OCI-LY1 (cell line): ENCODE data around the gene SVOP.

Source experiments
- H2AFZ ChIP-seq: fragments of 200-600 bp; sonication (generic), shearing (Covaris generic); 2 replicates; pipeline ENCODE4 v1.6.0; 2014; ENCODE audit warnings: antibody characterized with exemption, mild to moderate bottlenecking, low read length
- H3F3A ChIP-seq: fragments of 200-600 bp; sonication (generic), shearing (Covaris generic); 2 replicates; pipeline ENCODE4 v1.6.0; 2014; ENCODE audit warnings: mild to moderate bottlenecking, antibody characterized with exemption, low read length, moderate library complexity; ENCODE audit not compliant: insufficient read depth
- H3K27ac ChIP-seq: fragments of 200-600 bp; sonication (generic); 2 replicates; pipeline ENCODE4 v1.5.1; 2014; ENCODE audit warnings: low read length, mixed run types, mild to moderate bottlenecking, low read depth; ENCODE audit not compliant: poor library complexity, severe bottlenecking
- H3K27me3 ChIP-seq: fragments of 200-600 bp; sonication (generic); 2 replicates; pipeline ENCODE4 v1.6.0; 2014; ENCODE audit warnings: antibody characterized with exemption, mild to moderate bottlenecking, low read length, moderate library complexity; ENCODE audit not compliant: insufficient read depth
- H3K36me3 ChIP-seq: fragments of 200-600 bp; sonication (generic); 2 replicates; pipeline ENCODE4 v1.6.1; 2014; ENCODE audit warnings: mild to moderate bottlenecking, antibody characterized with exemption, low read length, moderate library complexity, mixed read lengths; ENCODE audit not compliant: insufficient read depth
- H3K4me1 ChIP-seq: fragments of 200-600 bp; sonication (generic); 2 replicates; pipeline ENCODE4 v1.5.1; 2014; ENCODE audit warnings: mild to moderate bottlenecking, low read length, moderate library complexity; ENCODE audit not compliant: insufficient read depth, severe bottlenecking
- H3K4me2 ChIP-seq: fragments of 200-600 bp; sonication (generic), shearing (Covaris generic); 2 replicates; pipeline ENCODE4 v1.6.1; 2014; ENCODE audit warnings: low read length
- H3K4me3 ChIP-seq: fragments of 200-600 bp; sonication (generic); 2 replicates; pipeline ENCODE4 v1.5.1; 2014; ENCODE audit warnings: low read length, low read depth, mild to moderate bottlenecking, mixed read lengths; ENCODE audit not compliant: poor library complexity, severe bottlenecking
- H3K79me2 ChIP-seq: fragments of 200-600 bp; shearing (Covaris generic); 2 replicates; pipeline ENCODE4 v1.6.1; 2016; ENCODE audit warnings: mixed run types, low read length, mixed read lengths; ENCODE audit not compliant: insufficient read depth
- H3K9ac ChIP-seq: fragments of 200-600 bp; sonication (generic), shearing (Covaris generic); 2 replicates; pipeline ENCODE4 v1.6.1; 2014; ENCODE audit warnings: mild to moderate bottlenecking, low read length, mixed read lengths
- H3K9me2 ChIP-seq: fragments of 200-600 bp; sonication (generic), shearing (Covaris generic); 2 replicates; pipeline ENCODE4 v1.6.1; 2014; ENCODE audit warnings: low read depth, mild to moderate bottlenecking, low read length, mixed read lengths
- H3K9me3 ChIP-seq: fragments of 200-600 bp; shearing (Covaris generic); 2 replicates; pipeline ENCODE4 v1.6.1; 2014; ENCODE audit warnings: low read length, mixed read lengths
- H4K20me1 ChIP-seq: fragments of 200-600 bp; sonication (generic), shearing (Covaris generic); 2 replicates; pipeline ENCODE4 v1.6.0; 2016; ENCODE audit warnings: mild to moderate bottlenecking, low read length; ENCODE audit not compliant: insufficient read depth
- EZH2 ChIP-seq: fragments of 200-600 bp; sonication (generic), shearing (Covaris generic); IDR thresholded peaks from 2 replicates; pipeline ENCODE4 v1.8.0; 2017; ENCODE audit warnings: borderline replicate concordance, mixed run types, mild to moderate bottlenecking, antibody characterized with exemption, low read length, moderate library complexity, mixed read lengths
- TF ChIP-seq, protein P1 (sequence below): fragments of 200-600 bp; sonication (generic), shearing (Covaris generic); IDR thresholded peaks from 2 replicates; pipeline ENCODE4 v1.5.1; 2017; ENCODE audit warnings: mild to moderate bottlenecking, antibody characterized with exemption, low read length, moderate library complexity, mixed read lengths

SVOP gene

DNA sequence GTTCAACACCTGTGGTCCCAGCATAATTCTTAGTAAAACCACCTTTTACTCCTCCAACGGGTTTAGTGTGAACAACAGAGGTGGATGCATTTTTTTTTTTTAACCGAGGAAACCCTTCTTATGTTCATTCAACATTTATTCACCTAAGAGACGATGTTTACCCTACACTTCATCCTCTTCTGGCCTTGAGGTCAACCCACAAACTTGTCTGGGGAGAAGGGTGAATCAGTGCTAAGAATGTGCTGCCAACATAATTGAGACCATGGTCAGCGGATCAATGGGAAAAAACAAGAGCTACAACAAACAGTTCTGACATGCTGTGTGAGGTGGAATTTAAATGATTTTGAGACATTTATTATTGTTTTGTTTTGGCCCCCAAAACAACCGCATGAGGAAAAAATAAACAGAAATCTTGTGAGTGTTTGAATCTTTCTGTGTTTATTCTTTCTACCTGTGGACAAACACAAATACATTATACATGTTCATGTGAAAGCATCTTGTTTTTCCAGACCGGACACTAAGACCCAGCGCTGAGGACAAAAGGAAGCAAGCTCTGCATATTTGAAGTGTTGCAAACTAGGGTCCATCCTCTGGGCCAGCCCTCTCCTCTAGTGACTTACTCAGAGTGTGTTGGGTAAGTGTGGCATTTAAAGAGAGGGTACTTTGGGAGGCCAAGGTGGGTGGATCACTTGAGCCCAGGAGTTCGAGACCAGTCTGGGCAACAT lies 26.4 kb upstream of the SVOP start:
- H3K4me2 ChIP-seq, result no peak overlapping the region
- H3K9ac ChIP-seq, result no peak overlapping the region
- no peaks in the 10 kb centered on the region for H3K9me3 ChIP-seq
- no peaks in the 10 kb centered on the region for H3K79me2 ChIP-seq
- no peak overlapping the region for H3K27ac ChIP-seq
- no peaks in the 10 kb centered on the region for H3K36me3 ChIP-seq
- peaks cover 4% of the 10 kb centered on the region for H3K4me1 ChIP-seq
- H4K20me1 ChIP-seq, result no peaks in the 10 kb centered on the region
- H3K4me3 ChIP-seq, result no peak overlapping the region
- H3F3A ChIP-seq, result no peaks in the 10 kb centered on the region
- H2AFZ ChIP-seq, result no peak overlapping the region
- no peaks in the 10 kb centered on the region for H3K27me3 ChIP-seq
- no peak for TF ChIP-seq EZH2
- TF ChIP-seq, protein P1, sequence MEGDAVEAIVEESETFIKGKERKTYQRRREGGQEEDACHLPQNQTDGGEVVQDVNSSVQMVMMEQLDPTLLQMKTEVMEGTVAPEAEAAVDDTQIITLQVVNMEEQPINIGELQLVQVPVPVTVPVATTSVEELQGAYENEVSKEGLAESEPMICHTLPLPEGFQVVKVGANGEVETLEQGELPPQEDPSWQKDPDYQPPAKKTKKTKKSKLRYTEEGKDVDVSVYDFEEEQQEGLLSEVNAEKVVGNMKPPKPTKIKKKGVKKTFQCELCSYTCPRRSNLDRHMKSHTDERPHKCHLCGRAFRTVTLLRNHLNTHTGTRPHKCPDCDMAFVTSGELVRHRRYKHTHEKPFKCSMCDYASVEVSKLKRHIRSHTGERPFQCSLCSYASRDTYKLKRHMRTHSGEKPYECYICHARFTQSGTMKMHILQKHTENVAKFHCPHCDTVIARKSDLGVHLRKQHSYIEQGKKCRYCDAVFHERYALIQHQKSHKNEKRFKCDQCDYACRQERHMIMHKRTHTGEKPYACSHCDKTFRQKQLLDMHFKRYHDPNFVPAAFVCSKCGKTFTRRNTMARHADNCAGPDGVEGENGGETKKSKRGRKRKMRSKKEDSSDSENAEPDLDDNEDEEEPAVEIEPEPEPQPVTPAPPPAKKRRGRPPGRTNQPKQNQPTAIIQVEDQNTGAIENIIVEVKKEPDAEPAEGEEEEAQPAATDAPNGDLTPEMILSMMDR, result no peak
- no peaks in the 10 kb centered on the region for H3K9me2 ChIP-seq

DNA sequence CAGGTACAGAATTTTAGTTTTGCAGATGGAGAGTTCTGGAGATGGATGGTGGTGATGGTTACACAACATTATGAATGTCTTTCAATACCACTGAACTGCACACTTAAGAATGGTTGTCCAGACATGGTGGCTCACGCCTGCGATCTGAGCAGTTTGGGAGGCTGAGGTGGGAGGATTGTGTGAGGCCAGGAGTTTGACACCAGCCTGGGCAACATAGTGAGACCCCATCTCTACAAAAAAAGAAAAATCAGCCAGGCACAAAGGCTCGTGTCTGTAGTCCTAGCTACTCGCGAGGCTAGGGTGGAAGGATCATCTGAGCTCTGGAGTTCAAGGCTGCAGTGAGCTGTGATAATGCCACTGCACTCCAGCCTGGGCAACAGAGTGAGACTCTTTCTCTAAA lies 23.4 kb upstream of the SVOP start:
- Histone ChIP-seq H2AFZ (no peak overlapping the region), H3K9ac (no peak overlapping the region), H3K4me2 (no peak overlapping the region), H3K4me3 (no peak overlapping the region), H3K36me3 (no peaks in the 10 kb centered on the region), H3K9me2 (no peaks in the 10 kb centered on the region), H3K4me1 (no peaks in the 10 kb centered on the region), H3K9me3 (no peaks in the 10 kb centered on the region), H3K79me2 (no peaks in the 10 kb centered on the region), H3K27ac (no peak overlapping the region), H3F3A (no peaks in the 10 kb centered on the region), H4K20me1 (no peaks in the 10 kb centered on the region), H3K27me3 (no peaks in the 10 kb centered on the region)
- TF ChIP-seq, protein P1, result no peak
- TF ChIP-seq EZH2, result no peak

DNA sequence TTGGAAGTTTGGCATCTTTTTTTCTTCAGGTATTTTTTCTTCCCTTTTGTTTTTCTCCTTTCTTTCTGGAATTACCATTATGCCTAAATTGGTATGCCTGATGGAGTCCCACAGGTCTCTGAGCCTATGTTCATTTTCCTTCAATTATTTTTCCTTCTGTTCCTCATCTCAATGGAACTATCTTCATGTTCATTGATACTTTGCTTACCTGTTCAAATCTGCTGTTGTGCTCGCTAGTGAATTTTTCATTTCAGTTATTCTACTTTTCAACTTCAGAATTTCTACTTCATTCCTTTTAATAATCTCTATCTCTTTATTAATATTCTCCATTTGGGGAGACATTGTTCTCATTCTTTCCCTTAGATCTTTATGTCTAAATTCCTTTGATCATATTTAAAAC lies 16.1 kb upstream of the SVOP start:
- no peaks in the 10 kb centered on the region for H3K4me1 ChIP-seq
- no peak overlapping the region for H3K4me3 ChIP-seq
- H3K9me3 ChIP-seq, result no peaks in the 10 kb centered on the region
- H3K36me3 ChIP-seq, result no peaks in the 10 kb centered on the region
- no peaks in the 10 kb centered on the region for H3K27me3 ChIP-seq
- H3K27ac ChIP-seq, result no peak overlapping the region
- H3K4me2 ChIP-seq, result no peak overlapping the region
- no peak overlapping the region for H2AFZ ChIP-seq
- no peaks in the 10 kb centered on the region for H4K20me1 ChIP-seq
- H3K9ac ChIP-seq, result no peak overlapping the region
- H3F3A ChIP-seq, result no peaks in the 10 kb centered on the region
- TF ChIP-seq, protein P1, result no peak
- no peak for TF ChIP-seq EZH2
- no peaks in the 10 kb centered on the region for H3K9me2 ChIP-seq
- H3K79me2 ChIP-seq, result no peaks in the 10 kb centered on the region
